Retinal pigment epithelial cell (primary cell): ENCODE measurements around the gene HMGCL.
"Not testable (repeated sequence)": the region's sequence is repeated elsewhere in the genome, so short reads cannot be mapped to it uniquely, and the experiment has no call there.

ENCODE experiments used
- DNase-seq: peaks from one replicate; pipeline ENCODE4 v3.0.0-alpha.2; 2010; ENCODE audit warnings: low read depth
- H3K4me3 ChIP-seq: 2 replicates; pipeline ENCODE4 v1.5.1; 2011; ENCODE audit warnings: mild to moderate bottlenecking, low read length, control low read depth, moderate library complexity
- TF ChIP-seq, protein P1 (sequence below): conservative IDR thresholded peaks from 2 replicates; pipeline ENCODE4 v1.5.1; 2011; ENCODE audit warnings: low read depth, low read length, control low read depth, inconsistent platforms

HMGCL gene

DNA sequence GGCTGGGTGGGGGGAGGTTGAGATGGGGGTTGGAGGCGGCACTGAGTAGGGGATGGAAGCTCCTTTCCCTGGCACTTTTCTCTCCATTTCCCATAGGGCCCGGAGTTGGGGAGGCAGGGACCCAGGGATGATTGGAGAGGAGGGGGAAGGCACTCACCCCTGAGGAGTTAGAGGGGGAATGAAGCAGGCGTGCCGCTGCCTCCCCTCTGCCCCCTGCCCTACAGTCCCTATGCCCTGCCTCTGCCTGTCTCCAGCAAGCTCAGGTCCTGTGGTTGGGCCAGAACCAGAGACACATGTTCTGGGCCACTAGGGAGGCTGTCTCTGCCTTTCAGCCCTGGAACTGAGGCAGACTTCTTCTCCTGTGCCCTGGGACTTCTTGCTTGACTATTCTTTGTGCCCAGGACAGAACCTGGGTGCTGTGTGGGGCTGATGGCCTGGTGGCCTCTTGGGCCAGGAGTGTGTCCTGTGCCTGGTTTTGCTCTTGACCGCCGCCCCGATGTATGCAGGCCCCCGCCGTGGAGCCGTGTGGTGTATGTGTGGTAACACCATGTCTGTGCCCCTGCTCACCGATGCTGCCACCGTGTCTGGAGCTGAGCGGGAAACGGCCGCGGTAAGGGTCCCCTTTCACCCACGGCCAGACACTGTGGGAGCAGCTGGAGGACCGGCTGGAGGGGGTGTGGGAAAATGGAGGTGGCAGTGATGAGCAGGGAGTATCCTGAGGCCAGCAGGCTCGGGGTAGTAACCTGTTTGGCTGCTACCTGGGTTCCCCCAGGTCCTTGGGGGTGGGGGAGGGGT is 32.9 kb downstream of the HMGCL start:
- no peak for DNase-seq
- peak overlapping the region; percentile 96 for H3K4me3 ChIP-seq
- TF ChIP-seq, protein P1, sequence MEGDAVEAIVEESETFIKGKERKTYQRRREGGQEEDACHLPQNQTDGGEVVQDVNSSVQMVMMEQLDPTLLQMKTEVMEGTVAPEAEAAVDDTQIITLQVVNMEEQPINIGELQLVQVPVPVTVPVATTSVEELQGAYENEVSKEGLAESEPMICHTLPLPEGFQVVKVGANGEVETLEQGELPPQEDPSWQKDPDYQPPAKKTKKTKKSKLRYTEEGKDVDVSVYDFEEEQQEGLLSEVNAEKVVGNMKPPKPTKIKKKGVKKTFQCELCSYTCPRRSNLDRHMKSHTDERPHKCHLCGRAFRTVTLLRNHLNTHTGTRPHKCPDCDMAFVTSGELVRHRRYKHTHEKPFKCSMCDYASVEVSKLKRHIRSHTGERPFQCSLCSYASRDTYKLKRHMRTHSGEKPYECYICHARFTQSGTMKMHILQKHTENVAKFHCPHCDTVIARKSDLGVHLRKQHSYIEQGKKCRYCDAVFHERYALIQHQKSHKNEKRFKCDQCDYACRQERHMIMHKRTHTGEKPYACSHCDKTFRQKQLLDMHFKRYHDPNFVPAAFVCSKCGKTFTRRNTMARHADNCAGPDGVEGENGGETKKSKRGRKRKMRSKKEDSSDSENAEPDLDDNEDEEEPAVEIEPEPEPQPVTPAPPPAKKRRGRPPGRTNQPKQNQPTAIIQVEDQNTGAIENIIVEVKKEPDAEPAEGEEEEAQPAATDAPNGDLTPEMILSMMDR = no peak

DNA sequence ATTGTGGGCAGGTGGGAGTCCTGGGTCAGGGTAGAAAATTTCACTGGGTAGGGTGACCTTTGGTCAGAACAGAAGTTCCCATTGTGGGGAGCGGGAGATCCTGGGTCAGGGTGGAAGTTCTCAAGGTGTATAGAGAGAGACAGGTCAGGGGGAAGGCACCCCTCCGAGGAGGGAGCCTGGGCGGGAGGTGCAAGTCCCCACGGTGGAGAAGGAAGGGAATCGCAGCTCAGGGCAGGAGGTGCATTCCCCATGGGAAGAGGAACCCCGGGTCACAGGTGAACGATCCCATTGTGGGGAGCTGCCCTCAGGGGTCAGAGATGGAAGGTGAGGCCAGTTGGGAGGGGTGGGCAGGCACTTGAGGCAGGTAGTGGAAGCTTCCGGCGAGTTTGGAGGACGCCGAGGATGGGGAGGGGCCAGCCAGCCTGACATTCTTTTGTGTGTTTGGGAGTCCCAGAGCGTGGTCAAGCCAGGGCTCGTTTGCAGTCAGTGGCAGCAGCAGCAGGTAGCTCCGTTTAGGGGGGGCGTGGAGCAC is 33.6 kb downstream of the HMGCL start:
- DNase-seq = no peak
- TF ChIP-seq, protein P1 = no peak
- H3K4me3 ChIP-seq = peak overlapping the region; percentile 96

DNA sequence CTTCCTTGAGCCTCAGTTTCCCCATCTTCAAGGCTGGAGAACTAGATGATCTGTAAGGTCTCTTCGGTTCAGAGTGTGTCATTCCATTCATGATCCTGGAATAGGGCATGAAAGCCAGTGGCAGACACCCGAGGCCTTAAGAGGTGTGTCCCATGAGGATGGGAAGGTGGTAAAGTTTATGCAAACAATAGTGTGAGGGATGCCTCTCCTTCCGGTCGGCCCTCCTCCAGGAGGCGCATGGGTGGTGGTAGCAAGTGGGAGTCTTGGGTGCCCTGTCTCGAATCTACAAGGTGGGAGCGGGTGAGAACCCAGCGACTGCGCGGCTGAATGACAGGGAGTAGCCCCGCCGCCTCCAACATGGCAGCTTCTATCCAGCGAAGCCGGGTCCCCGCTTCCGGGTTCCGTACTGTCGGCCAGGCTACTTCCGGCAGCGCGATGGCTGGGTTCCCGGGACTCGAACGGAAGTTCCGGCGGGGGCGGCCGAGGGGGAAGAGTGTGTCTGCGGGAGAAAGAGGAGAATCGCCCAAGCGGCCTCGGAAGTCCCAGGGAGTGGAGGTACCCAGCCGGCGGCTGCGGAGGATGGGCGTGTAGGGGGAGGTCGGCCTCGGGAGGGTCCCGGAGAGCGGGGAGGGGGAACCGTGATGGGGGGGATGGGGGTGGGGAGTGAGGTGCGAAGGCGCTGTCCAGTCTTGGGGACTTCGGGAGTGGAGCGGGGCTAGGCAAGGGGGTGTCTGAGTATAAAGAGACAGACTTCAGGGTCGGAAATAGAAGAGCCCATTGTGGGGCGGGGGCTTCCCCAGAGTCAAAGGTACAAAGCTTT is 34.3 kb downstream of the HMGCL start, which contains the start of gene LYPLA2:
TSS of gene LYPLA2 (plus strand) at position 450 of the 820 bp plus-strand sequence. CDS start 1,538 bp downstream, outside the sequence.
- peak within 1 kb of the TSS; percentile 96 for H3K4me3 ChIP-seq
- TF ChIP-seq, protein P1 = no peak
- DNase-seq = no peak

DNA sequence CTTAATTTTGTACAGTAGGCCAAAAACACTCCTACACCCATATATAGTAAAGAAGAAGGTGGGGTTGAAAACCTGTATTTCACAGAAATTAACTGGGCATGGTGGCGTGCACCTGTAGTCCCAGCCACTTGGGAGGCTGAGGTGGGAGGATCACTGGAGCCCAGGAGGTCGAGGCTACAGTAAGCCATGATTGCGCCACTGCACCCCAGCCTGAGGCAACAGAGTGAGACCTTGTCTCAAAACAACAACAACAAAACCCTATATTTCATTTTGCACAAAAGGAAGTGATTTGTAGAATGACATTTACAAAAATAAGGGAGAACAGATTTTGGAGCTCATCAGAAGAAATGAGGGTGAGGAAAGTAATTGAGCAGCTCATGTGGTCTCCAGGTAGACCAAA is 36.5 kb downstream of the HMGCL start:
- no peak overlapping the region for H3K4me3 ChIP-seq
- TF ChIP-seq, protein P1 = no peak
- DNase-seq = no peak

DNA sequence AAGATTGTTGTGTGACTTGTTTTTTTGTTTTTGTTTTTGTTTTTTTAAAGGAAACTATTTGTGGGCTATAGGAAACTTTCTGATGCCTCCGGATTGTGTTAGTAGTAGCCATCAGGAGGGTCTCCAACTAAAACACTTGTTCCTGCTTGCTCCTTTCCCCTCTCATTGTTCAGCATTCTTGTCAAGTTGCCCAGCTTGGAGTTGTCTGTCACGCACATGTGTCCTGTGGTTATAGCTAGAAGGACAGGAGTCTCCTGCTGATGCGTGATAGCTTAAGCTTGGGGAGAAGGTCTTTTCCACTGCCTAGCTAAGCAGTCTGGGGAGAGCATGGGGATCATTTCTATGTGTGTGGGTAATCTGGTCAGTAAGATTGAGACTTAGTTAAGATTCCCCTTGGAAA is 37.5 kb downstream of the HMGCL start:
- H3K4me3 ChIP-seq = no peak overlapping the region
- TF ChIP-seq, protein P1 = no peak
- DNase-seq = no peak

DNA sequence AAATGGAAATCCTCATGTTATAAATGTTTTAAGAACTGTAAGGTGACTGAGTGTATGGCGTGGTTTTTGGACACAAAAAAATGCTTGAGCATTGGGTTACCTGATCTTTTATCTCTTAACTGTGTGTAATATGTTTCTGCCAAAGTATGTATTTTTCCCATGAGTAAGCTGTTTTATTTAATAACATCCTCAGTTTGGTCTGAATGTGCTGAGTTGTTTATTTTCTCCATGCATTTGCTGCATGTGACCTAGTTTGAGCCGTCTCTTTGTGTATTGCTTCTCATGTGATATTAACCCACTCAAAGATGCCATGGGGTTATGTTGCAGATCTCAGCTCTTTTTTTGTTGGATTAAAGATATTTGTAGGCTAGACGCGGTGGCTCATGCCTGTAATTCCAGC is 40.4 kb downstream of the HMGCL start:
- DNase-seq = no peak
- no peak overlapping the region for H3K4me3 ChIP-seq
- TF ChIP-seq, protein P1 = no peak

DNA sequence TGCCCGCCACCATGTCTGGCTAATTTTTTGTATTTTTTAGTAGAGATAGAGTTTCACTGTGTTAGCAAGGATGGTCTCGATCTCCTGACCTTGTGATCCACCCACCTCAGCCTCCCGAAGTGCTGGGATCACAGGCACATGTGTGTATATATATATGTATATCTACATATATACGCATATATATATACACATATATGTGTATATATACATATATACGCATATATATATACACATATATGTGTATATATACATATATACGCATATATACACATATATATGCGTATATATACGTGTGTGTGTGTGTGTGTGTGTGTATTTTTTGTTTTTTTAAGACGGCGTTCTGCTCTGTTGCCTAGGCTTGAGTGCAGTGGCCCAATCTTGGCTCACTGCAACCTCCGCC is 42.1 kb downstream of the HMGCL start:
- DNase-seq, H3K4me3 ChIP-seq: not testable (repeated sequence)
